ENCODE data around the gene MCC.

Gene MCC

GRCh38 chr5:113202746-113203716 is 285.2 kb downstream of the MCC start (continued):
- no peak for TF ChIP-seq ZBTB49 (tag by site-specific recombination; IDR thresholded peaks at IDR 0.05; ENCODE audit: low read depth)
- peak; percentile 66 for TF ChIP-seq ZBTB11 (tag by site-specific recombination; conservative IDR thresholded peaks at IDR 0.05; ENCODE audit: low read depth)
- TF ChIP-seq ZNF449 (tag by site-specific recombination; IDR thresholded peaks at IDR 0.05), result peak; percentile 71; the same call in 1 of the 2 replicates
- TF ChIP-seq ZNF785 (tag by site-specific recombination; IDR thresholded peaks at IDR 0.05), result no peak
- no peak for TF ChIP-seq CTCF (tag by site-specific recombination; IDR thresholded peaks at IDR 0.05)
- TF ChIP-seq KLF1 (tag by site-specific recombination; IDR thresholded peaks at IDR 0.05), result peak; percentile 86
- peak; percentile 99 for TF ChIP-seq FEZF1 (tag by site-specific recombination; IDR thresholded peaks at IDR 0.05)
- peak; percentile 83 for TF ChIP-seq PATZ1 (tag by site-specific recombination; IDR thresholded peaks at IDR 0.05)
- TF ChIP-seq PBX3 (CRISPR knock-in tag; IDR thresholded peaks at IDR 0.05), result no peak
- no peak for TF ChIP-seq ZNF548 (tag by site-specific recombination; IDR thresholded peaks at IDR 0.05)
- TF ChIP-seq ZNF626 (tag by site-specific recombination; IDR thresholded peaks at IDR 0.05), result no peak
- peak; percentile 83 for TF ChIP-seq ZNF324 (tag by site-specific recombination; IDR thresholded peaks at IDR 0.05)
- TF ChIP-seq ZNF830 (tag by site-specific recombination; IDR thresholded peaks at IDR 0.05; ENCODE audit: low read depth), result no peak
- TF ChIP-seq ZNF623 (tag by site-specific recombination; IDR thresholded peaks at IDR 0.05), result no peak
- TF ChIP-seq ZBTB26 (tag by site-specific recombination; optimal IDR thresholded peaks at IDR 0.05), result peak; percentile 32
- TF ChIP-seq ZNF48 (tag by site-specific recombination; IDR thresholded peaks at IDR 0.05), result no peak
- peak; percentile 57; the same call in 1 of the 2 replicates for TF ChIP-seq ZNF423 (tag by site-specific recombination; IDR thresholded peaks at IDR 0.05)
- no peak for TF ChIP-seq SCRT2 (tag by site-specific recombination; IDR thresholded peaks at IDR 0.05)
- TF ChIP-seq REPIN1 (tag by site-specific recombination; IDR thresholded peaks at IDR 0.05; ENCODE audit: low read depth), result 0 out of 2 replicates have a peak, but pooled peaks have one; percentile 49
- TF ChIP-seq ZBTB17 (tag by site-specific recombination; IDR thresholded peaks at IDR 0.05), result peak; percentile 75
- no peak for TF ChIP-seq KLF16 (tag by site-specific recombination; IDR thresholded peaks at IDR 0.05)
- TF ChIP-seq SALL2 (tag by site-specific recombination; IDR thresholded peaks at IDR 0.05; ENCODE audit: borderline replicate concordance), result no peak
- no peak for TF ChIP-seq ZNF704 (tag by site-specific recombination; IDR thresholded peaks at IDR 0.05)
